GM19455 (cell line): ENCODE measurements around the gene SLBP.
A peak's percentile ranks its signal among the peaks of the same experiment; 100 is the strongest.
"Not testable (repeated sequence)": the region's sequence is repeated elsewhere in the genome, so short reads cannot be mapped to it uniquely, and the experiment has no call there.

ENCODE experiments used
- ATAC-seq: cut with Tn5 transposase; IDR thresholded peaks from one replicate; pipeline ENCODE4 v1.9.1; 2021; ENCODE audit not compliant: unreplicated experiment

SLBP gene

GRCh38 chr4:1713003-1713851 is 1.1 kb upstream of the SLBP start:
- peak; percentile 4 for ATAC-seq

GRCh38 chr4:1711571-1712215 is 426 bp downstream of the SLBP start:
- ATAC-seq, result peak; percentile 19

GRCh38 chr4:1711055-1711570 is 1.0 kb downstream of the SLBP start:
- no peak for ATAC-seq

GRCh38 chr4:1708581-1708980 is 3.5 kb downstream of the SLBP start:
- no peak for ATAC-seq

GRCh38 chr4:1706358-1706757 is 5.8 kb downstream of the SLBP start:
- ATAC-seq, result no peak

GRCh38 chr4:1705732-1706131 is 6.4 kb downstream of the SLBP start:
- ATAC-seq, result no peak

- no peak for ATAC-seq
These were observed 8.3 kb downstream of the SLBP start for GRCh38 chr4:1703867-1704266.

GRCh38 chr4:1701671-1702070 is 10.4 kb downstream of the SLBP start:
- not testable (repeated sequence) for ATAC-seq

GRCh38 chr4:1695913-1696312 is 16.2 kb downstream of the SLBP start:
- ATAC-seq, result no peak

GRCh38 chr4:1693131-1693896 is 18.8 kb downstream of the SLBP start:
- ATAC-seq, result no peak

GRCh38 chr4:1691737-1692373 is 20.3 kb downstream of the SLBP start:
- no peak for ATAC-seq

- no peak for ATAC-seq
These were observed 21.4 kb downstream of the SLBP start for GRCh38 chr4:1690698-1691097.

GRCh38 chr4:1686440-1687036 is 25.6 kb downstream of the SLBP start:
- ATAC-seq, result no peak

GRCh38 chr4:1685235-1686150 is 26.6 kb downstream of the SLBP start:
- no peak for ATAC-seq

GRCh38 chr4:1684506-1685234 is 27.4 kb downstream of the SLBP start:
- ATAC-seq, result peak; percentile 29

GRCh38 chr4:1683736-1684505 is 28.2 kb downstream of the SLBP start, which contains the start of gene FAM53A:
Gene FAM53A, minus strand, starts transcription at chr4:1684313. Its CDS starts 15,572 bp downstream, at chr4:1668741.
- ATAC-seq, result peak; percentile 88

- no peak for ATAC-seq
These were observed 28.8 kb downstream of the SLBP start for GRCh38 chr4:1683261-1683735.

GRCh38 chr4:1682860-1683259 is 29.3 kb downstream of the SLBP start:
- no peak for ATAC-seq
